ENCODE data around the gene YPEL4.

The YPEL4 gene

GRCh38 chr11:57633394-57634070 is 16.2 kb downstream of the YPEL4 start:
- no peak for DNase-seq (ENCODE audit: low read depth in 2 of 2)

DNA sequence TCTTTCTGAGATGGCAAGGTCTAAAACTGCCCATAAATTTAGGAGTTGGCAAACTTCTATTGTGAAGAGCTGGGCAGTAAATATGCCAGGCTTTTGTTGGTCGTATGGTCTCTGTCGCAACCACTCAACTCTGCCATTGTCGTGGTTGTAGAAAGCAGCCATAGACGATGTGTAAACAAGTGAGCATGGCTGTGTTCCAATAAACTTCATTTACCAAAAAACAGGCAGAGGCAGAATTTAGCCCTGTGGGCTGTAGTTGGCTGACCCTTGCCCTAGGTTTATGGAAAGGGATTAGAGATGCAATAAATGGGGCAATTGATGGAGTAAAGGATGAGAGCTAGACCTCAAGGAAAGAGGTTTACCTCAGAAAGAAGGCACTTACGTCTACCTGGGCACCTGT is 17.6 kb downstream of the YPEL4 start:
- no peak for DNase-seq (ENCODE audit: low read depth in 2 of 2)

DNA sequence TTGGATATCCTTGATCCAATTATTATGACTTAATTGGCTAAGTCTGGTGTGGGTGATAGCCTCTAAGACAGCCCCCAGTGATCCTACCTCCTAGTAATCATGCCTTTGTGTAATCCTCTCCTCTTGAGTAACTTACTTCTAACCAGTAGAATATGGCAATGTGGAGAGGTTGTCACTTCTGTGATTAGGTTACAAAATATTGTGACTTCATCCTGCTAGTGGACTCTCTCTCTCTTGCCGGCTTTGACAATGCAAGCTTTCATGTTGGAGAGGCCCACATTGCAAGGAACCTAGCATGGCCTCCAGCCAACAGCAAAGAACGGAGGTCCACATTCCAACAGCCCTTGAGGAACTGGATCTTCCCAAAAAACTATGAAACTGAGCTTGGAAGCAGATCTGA is 19.5 kb downstream of the YPEL4 start:
- DNase-seq (ENCODE audit: low read depth in 2 of 2): no peak

DNA sequence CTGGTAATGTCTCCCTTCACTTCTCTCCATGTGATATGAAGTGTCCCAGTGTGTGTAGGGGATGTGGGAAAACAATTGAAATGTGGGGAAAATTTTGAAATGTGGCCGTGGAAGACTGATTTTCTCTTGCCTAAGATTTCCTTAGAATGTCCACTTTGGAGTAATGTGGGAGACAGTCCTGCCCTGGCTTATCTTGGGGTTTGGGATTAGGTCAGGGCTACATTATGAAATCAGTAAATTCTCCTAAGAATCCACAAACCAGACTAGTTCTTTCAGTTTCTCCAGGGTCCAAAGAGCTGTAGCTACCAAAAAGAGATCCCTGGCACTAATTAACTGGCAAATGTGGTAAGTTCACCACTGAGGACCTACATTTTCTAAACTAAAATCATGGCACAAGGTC is 22.8 kb downstream of the YPEL4 start:
- no peak for DNase-seq (ENCODE audit: low read depth in 2 of 2)

GRCh38 chr11:57624864-57625263 is 24.8 kb downstream of the YPEL4 start:
- no peak for DNase-seq (ENCODE audit: low read depth in 2 of 2)

DNA sequence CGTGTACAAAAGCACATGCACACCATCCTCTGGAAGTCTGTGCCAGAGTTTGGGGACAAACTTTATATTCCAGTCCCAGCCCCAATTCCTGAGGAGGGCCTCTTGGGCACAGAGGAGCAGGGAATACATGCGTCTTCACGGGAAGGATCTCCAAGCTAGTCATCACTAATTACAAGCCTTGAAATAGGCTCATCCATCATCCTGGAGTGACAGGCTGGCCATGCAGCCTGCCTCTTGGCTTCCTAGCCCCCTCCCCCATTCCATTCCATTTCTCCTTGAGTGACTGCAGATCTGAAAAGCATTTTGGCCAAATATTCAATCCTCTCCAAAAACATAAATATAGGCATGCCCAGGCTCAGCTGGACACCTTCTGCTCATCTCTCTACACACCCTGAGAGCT is 27.4 kb downstream of the YPEL4 start:
- no peak for DNase-seq (ENCODE audit: low read depth in 2 of 2)

- no peak for DNase-seq (ENCODE audit: low read depth in 2 of 2)
Observed at GRCh38 chr11:57620467-57620866, 29.2 kb downstream of the YPEL4 start.

DNA sequence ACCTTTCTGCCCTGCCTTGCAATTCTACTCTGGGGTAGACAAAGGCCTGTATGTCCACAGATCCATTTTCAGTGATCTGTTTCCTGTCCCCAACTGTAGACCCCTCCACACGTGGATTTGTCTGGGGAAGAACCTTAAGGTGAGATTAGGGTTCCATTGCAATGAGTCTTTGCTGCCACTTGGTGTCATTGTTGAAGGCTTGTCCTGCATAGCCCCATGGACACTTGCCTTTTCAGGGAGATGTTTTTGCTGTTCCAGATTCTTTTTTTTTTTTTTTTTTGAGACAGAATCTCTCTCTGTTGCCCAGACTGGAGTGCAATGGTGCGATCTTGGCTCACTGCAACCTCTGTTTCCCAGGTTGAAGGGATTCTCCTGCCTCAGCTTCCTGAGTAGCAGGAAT is 30.4 kb downstream of the YPEL4 start:
- DNase-seq (ENCODE audit: low read depth in 2 of 2): no peak

DNA sequence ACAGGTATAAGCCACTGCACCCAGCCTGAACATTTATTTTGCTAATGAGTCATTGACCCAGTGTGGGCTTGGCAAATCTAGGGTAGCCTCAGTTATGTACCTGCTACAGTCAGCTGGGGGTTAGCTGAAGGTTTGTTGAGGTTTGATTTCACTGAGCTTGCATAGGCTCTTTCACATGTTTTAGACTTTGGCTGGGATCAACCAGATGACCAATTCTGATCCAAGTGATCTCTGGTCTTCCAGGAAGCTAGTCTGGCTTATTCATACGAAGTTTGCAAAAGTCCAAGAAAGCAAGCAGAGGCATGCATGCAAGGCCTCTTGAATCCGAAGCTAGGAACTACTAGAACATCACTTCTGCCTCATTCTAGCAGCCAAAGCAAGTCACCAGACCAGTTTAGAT is 31.3 kb downstream of the YPEL4 start:
- DNase-seq (ENCODE audit: low read depth in 2 of 2): no peak

DNA sequence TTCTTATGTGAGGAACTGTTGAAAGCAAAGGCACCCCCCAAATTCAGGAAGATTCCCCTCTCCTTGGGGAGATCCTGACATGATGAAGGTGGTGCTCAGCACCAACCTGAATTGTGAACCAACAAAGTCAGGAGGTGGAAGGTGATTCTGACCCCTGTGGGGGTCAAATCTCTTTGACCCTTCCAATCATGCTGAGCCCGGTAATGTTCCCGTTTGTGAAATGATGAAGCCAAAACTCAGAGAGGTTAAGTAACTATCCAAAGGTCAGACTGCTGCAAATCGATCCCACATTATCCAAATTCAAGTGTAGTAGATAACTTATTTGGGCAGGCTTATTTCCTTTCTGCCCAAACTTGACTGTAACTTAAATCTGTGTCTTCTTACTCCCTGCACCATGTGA is 33.1 kb downstream of the YPEL4 start:
- no peak for DNase-seq (ENCODE audit: low read depth in 2 of 2)

GRCh38 chr11:57615308-57615707 is 34.4 kb downstream of the YPEL4 start:
- no peak for DNase-seq (ENCODE audit: low read depth in 2 of 2)

- DNase-seq (ENCODE audit: low read depth in 2 of 2): no peak
Observed at GRCh38 chr11:57614234-57614772, 35.4 kb downstream of the YPEL4 start.

DNA sequence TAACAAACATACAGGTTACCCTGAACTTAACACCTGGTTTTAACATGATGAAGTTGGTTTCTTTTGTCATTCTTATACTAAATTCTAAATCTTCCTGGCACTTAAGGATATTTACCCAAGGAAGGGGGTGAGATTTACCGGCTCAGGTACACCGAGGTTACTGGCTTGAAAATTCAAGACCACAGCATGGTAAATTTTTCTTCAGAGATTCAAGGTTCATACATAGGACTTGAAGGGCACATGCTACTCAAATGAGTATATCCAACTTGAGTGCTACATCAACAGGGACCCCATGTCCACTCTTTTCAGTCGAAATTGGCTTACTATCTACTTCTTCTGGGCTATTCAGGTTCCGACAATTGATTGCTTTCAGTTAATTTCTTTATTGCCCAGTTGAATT is 39.5 kb downstream of the YPEL4 start:
- DNase-seq (ENCODE audit: low read depth in 2 of 2): no peak

GRCh38 chr11:57605028-57605420 is 44.7 kb downstream of the YPEL4 start:
- no peak for DNase-seq (ENCODE audit: low read depth in 2 of 2)

- no peak for DNase-seq (ENCODE audit: low read depth in 2 of 2)
Observed at GRCh38 chr11:57604296-57605027, 45.2 kb downstream of the YPEL4 start.

DNA sequence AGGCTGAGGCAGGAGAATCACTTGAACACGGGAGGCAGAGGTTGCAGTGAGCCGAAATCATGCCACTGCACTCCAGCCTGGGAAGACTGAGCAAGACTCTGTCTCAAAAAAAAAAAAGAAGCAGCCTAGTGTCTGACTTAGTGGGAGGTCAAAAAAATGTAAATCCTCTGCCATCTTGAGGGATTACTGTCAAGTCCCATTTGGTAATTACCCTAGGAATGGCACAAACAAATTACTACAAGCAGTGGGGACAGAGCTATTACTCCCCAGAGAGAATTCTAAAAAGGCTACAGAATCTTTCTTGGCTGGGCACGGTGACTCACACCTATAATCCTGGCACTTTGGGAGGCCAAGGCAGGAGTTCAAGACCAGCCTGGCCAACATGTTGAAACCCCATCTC is 48.4 kb downstream of the YPEL4 start:
- no peak for DNase-seq (ENCODE audit: low read depth in 2 of 2)

GRCh38 chr11:57599381-57599780 is 50.3 kb downstream of the YPEL4 start:
- DNase-seq (ENCODE audit: low read depth in 2 of 2): no peak

DNA sequence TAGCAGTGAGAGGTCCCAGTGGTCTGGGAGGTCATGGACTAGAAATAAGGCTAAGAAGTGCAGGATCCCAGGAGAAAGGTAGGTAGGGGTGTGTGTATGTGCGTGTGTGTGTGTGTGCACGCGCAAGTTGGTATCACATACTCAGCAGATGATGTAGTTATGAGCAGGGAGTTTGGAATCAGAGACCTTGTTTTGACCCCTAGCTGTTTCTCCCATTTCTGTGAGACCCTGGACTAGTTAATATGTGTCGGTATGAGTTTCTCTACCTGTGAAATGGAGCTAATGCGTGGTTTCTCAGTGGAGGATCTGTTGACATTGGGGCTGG is 50.9 kb downstream of the YPEL4 start:
- peak; percentile 20 for DNase-seq (ENCODE audit: low read depth in 2 of 2)

DNA sequence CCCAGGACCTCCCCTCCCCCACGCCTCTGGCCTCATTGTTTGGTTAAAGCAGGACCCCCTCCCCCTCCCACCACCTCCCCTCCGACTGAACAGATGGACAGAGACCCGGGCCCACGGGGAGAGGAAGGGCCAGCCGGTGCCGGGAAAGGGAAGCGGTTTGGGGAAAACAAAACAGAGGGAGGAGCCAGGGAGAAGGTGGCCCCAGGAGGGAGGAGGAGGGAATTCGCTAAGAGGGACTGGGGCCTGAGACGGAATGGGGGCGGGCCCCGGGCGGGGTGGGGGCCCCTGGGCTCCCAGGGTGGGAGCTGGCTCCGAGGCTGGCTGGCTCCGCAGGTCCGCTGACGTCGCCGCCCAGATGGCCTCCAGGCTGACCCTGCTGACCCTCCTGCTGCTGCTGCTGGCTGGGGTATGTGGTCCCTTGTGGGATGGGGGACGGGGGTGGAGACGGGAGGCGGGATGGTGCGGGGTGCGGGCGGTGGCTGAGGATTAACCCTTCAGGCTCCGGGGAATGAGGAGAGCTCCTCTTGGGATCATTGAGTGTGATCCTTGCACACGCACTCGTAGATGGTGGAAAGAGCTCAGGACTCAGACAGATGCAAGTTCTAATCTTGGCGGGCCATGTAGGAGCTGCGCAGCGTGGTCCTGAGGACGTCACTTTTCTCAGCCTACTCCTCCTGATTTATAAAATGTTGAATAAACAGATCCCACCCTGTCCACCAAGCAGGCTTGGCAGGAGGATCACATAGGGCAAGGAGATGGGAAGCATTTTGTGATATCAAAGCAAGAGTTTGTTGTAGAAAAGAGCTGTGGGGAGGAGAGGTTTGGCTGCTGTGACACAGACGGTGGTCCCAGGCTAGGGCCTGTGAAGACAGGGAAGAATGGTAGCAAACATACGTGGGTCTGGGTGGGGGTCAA is 51.5 kb downstream of the YPEL4 start:
- DNase-seq (ENCODE audit: low read depth in 2 of 2): peak; percentile 15 to 19

- no peak for DNase-seq (ENCODE audit: low read depth in 2 of 2)
Observed at GRCh38 chr11:57597461-57597915, 52.2 kb downstream of the YPEL4 start, which contains the start of gene SERPING1. Gene SERPING1, plus strand, starts transcription at chr11:57597685. Its CDS starts 586 bp downstream, at chr11:57598271.

- DNase-seq (ENCODE audit: low read depth in 2 of 2): no peak
Observed at GRCh38 chr11:57596266-57596885, 53.3 kb downstream of the YPEL4 start.

Measured in fibroblast of skin of left biceps (primary cell).